EL (cell line): Measurements from ENCODE around the gene CNKSR3.

ENCODE experiments used
- DNase-seq: peaks from one replicate; pipeline ENCODE4 v3.0.0-alpha.2; 2016

Gene CNKSR3

DNA sequence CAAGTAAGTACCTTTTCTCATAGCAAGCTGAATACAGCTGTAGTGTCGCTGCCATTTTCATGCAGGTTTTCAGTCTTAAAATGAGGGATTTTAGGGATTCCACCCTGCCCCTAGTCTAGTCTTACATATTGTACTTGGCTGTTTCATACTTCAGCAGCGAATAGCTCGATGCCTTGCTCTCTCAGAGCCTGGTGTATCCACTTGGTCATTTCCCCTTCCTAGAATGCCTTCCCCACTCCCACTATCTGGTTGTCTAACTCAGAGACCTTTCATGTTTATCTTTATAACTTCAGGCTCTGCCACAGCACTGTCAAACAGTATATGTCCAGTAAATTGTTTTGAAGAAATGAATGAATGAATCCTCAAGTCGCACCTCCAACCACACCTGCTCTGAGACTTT lies 132.8 kb downstream of the CNKSR3 start:
- no peak for DNase-seq

DNA sequence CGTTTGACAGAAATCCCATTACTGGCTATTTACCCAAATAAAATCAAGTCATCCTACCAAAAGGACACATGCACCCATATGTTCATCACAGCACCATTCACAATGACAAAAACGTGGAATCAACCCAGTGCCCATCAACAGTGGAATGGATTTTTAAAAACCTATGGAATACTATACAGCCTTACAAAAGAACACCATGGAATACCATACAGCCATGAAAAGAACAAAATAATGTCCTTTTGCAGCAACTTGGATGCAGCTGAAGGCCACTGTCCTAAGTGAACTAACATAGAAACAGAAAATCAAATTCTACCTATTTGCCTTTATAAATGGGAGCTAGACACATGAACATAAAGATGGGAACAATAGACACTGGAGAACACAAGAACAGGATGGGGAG lies 136.5 kb downstream of the CNKSR3 start:
- no peak for DNase-seq

DNA sequence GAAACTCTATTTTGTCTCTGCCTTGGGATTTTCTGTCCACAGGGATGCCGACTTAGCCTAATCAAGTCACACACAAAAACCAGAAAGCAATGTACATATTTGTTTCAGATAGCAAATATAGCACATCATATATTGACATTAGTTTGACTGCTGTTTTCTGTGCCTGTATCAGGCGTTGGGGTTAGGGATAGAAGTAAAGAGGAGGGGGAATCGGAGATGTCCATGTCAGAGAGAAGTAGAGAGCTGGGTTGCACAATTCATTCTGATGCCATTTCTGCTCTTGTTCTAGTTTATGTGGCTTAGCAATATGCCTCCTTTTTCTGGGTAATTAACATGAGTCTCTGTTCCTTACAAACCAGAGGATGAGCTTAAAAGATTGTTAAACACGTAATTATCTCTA lies 139.2 kb downstream of the CNKSR3 start:
- DNase-seq: no peak

DNA sequence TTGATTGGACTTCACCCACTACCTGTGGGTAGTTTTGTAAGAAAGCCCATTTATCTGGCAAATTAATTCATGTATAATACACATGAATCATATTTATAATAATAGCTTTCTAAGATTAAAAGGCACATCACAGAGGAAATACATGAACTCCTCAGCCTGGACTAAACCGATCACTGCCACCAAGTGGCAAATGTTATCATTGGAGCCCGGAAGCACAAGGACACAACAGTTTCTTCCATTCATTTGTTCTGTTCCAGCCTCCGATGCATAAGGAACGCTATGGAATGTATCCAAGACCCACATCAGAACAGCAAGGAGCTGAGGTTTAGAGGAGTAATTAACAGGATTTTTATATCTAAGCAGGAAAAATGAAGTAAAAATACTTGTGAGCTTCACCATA lies 139.9 kb downstream of the CNKSR3 start:
- DNase-seq: peak; percentile 55

DNA sequence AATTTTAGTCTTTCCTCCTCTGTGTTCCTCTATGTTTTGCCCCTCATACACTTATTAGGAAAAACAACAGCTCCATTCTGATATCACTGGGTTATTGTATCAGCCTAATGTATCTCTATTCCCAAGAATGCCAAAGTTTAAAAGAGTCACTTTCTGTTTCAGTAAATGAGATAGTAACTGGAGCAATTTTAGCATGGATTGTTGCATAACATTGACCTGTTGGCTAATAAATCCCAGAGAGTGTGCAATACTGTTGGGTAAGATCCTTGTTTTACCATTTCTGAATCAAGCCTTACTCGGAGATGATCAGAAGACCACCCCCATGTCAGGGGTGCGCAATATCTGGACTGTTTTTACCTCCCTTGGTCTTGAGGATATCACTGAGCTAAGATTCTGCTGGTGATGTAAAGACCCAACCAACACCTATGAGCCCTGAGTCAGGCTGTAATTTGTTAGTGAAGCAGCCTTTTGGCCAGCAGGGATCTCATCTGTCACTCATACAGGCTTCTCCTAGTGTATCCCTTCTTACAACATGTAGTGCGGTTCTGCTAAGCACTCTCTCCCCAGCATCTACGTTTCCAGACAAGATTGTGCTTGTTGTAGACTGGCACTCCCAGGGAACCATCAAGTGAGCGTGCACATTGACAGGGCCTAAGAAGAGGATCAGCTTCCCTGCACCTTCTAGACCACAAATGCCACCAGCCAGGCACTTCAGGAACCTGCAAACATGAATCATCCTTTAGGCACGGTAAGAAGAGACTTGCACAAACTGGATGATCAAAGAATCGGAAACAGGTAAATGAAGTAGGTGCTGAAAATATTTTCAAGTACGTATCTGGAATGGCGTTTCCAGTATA lies 142.4 kb downstream of the CNKSR3 start:
- no peak for DNase-seq

DNA sequence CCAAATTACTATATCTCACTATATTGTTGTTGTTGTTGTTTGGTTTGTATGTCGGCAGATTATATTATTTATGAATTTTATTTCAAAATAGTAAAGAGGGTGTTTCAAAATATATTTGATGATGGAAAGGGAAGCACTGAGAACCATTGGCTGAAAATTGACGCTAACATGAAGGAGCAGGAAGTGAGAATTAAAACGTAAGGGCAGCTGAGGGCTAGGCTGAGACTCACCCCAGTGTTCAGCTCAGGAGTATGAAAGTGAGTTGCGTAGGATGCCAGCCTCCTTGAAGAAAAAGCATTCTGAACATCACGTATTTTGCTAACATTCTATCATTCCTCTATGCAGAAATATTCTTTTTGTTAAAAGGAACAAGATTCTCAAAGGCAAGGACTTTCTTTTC lies 143.1 kb downstream of the CNKSR3 start:
- DNase-seq: no peak

DNA sequence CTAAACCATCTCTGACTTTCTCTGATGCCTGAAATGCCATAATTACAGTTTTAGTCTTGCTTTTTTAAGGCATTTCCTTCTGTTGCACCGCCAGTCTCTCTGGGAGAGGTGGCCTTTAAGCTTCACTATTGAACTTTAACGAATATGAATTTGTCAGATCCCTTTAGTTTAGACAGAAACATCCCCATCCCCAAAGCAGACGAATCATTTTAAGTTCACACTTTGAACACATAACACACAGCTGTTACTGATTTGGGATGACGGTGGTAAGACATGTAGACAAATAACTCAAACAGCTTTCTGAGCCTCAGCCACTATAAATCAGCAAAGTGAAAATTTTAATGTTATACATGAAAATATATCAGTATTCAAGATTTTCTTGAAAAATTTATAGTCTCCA lies 146.7 kb downstream of the CNKSR3 start:
- DNase-seq: no peak

DNA sequence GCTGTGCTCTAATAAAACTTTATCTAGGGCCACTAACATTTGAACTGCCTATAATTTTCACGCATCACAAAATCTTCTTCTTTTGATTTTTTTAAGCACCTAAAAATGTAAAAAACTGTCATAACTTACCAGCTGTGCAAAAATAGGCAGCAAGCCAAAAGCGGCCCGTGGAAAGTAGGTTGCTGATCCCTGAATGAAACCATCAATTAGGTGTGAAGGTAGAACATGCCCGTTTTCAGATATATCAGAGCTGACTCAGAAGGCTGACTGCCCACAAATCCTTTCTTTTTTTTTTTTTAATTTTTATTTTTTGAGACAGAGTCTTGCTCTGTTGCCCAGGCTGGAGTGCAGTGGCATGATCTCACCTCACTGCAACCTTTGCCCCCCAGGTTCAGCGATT lies 149.0 kb downstream of the CNKSR3 start:
- no peak for DNase-seq

DNA sequence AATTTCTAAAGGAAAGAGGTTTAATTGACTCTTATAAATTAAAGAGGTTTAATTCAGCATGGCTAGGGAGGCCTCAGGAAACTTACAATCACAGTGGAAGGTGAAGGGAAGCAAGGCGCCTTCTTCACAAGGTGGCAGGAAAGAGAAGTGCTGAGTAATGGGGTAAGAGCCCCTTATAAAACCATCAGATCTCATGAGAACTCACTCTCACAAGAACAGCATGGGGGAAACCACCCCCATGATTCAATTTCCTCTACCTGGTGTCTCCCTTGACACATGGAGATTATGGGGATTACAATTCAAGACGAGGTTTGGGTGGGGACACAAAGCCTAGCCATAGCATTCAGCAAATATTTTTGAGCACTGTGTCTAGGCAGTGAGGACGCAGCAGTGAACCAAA lies 150.0 kb downstream of the CNKSR3 start:
- DNase-seq: no peak

DNA sequence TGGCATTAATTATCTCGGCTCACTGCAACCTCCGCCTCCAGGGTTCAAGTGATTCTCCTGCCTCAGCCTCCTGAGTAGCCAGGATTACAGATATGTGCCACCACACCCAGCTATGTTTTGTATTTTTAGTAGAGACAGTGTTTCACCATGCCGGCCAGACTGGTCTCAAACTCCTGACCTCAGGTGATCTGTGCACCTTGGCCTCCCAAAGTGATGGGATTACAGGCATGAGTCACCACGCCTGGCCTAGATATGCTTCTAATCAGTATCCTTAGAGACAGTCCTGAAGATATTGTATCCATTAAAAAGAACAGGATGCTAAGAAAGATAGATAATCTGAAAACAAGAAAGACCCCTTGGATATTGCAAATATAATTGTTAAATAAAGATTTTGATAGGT lies 150.8 kb downstream of the CNKSR3 start:
- no peak for DNase-seq

DNA sequence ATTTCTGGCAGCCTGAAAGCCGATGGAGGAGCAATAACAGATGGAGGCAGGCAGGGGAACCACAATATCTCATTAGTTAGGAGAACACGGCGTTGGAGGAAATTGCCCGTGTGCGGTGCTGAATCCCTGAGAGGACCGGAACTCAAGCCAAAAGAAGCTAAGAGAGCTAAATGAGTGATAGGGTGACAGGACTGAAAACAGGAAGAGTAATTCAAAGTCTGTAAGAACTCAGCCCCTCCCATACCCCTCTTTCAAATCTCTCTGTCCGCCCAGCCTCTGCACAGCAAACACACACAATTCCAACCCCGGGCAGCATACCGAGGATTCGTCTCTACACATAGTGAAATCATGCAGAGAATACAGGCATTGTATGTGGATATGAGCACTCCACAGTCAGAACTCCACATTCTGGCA lies 151.3 kb downstream of the CNKSR3 start:
- DNase-seq: no peak

DNA sequence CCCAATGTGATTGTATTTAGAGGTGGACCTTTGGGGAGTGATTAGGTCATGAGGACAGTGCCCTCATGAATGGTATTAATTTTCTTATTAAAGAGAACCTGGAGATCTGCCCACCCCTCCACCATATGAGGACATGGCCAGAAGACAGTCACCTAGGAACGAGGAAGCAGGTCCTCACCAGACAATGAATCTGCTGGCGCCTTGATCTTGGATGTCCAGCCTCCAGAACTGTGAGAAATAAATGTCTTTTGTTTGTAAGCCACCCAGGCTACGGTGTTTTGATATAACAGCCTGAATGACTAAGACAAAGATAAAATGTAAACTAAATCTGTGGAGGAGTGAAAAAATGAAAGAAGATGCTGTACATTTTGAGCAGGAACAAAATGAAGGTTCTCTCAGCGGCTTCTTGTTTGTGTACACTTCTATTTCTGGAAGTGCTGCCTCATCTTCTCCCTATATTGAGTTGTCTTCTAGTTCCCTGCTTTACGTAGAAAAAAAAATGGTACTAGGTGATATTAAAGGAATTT lies 152.4 kb downstream of the CNKSR3 start:
- DNase-seq: no peak

DNA sequence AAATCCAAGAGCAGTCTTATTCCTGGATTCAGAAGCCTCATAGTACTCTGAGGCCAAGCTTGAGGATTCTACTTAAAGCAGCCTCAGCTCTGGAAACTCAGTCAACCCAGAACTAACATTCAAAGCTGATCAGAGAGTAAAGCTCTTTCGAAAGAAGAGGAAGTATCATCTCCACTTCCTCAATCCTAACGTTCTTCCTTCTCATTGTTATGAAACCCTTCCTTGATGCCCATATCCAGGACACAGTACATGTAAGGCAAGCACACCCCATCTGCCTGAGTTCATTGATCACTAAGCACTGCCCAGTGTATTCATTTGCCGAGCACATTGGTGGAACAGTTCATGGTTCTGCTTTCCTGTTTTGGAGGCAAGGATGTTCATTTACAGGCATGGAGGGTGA lies 153.8 kb downstream of the CNKSR3 start, which contains the start of gene IPCEF1:
Gene IPCEF1, minus strand, starts transcription at position 114 of the 400 bp plus-strand sequence. CDS start 90,856 bp downstream, outside the sequence.
- DNase-seq: no peak

DNA sequence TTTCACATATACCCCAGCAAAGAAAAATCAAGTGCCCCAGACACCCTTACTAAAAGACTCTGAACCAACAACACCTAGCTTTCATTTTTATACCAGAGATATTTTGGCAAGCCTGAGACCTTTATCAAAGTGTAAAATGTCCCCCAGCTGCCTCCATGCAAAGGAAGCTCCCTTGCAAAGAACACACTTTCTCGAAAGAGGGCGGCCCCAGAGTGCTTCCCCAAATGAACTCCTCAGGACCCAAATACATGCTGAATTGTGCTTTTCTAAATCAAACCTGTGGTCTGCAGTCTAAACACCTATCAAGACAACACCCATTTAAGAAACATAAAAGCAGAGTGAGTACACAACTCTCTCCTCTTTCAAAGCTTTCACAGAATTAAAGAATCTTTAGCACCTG lies 154.4 kb downstream of the CNKSR3 start:
- no peak for DNase-seq

DNA sequence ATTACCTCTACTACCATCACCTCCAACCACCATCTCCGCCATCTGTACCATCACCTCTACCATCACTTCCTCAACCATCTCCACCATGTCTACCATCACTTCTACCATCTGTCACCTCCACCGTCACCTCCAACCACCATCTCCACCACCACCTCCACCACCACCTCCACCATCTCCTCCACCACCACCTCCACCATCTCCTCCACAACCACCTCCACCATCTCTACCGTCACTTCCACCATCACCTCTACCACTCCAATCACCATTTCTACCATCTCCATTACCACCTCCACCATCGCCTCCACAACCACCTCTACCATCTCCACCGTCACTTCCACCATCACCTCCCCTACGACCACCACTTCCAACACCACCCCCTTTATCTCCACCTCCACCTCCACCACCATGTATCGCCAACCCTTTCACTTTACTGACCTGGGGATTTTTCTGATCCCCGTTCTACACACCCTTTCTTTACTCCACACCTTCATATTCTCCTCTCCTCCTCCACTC lies 156.2 kb downstream of the CNKSR3 start:
- no peak for DNase-seq

DNA sequence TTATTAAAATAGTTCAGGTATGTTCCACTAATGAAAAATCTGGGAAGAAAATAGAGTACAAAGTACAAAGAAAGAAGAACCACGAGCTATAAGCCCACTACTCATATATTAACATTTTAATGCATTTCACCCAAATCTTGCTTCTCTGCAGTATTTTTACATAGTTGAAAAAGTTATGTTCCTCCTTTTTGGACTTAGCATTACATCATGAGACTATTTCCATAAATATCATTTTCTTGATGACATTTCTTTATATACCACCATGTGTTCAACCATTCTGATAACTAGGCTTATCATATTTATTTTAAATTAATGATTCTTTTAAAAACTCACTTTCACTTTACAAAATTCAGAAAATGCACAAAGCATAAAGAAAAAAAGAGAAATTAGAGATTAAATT lies 156.9 kb downstream of the CNKSR3 start:
- no peak for DNase-seq

DNA sequence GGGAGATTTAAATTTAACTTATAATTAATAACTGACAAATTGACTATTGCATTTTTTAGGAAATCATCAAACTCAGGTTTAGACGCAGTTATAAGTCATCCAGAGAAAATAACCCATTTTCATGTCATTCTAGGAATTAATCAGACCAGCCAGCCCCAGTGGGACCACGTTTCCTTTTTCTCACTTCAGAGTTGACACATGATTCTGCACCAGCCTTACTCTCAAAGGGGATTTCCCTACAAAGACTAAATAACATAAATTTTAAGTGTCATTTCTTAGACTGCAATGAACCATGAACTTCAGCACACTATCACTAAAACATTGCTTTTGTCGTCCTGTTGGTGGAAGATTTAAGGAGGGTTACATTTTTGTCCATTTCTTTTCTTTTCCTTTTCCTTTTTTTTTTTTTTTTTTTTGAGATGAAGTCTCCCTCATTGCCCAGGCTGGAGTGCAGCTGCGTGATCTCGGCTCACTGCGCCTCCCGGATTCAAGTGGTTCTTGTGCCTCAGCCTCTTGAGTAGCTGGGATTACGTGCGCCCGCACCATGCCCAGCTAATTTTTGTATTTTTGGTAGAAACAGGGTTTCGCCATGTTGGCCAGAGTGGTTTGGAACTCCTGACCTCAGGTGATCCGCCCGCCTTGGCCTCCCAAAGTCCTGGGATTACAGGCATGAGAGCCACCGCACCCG lies 157.4 kb downstream of the CNKSR3 start:
- DNase-seq: no peak

DNA sequence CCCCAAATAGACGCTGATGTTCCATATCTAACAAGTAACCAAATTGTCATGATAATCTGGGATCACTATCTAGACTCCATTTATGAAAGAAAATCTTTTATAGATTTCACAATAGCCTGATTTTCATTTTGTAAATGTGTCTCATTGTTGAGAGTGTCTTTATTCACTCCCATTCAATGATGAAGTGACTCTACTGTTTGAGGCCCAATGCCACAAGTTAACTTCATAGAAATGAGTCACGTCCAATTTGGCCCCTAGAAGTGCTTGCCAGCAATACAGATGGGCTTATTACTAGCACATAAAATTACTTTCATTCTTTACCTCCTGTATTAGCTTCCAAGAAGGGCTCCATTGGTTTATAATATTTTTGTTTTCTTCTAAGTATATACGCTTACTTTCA lies 160.2 kb downstream of the CNKSR3 start:
- DNase-seq: peak; percentile 22

DNA sequence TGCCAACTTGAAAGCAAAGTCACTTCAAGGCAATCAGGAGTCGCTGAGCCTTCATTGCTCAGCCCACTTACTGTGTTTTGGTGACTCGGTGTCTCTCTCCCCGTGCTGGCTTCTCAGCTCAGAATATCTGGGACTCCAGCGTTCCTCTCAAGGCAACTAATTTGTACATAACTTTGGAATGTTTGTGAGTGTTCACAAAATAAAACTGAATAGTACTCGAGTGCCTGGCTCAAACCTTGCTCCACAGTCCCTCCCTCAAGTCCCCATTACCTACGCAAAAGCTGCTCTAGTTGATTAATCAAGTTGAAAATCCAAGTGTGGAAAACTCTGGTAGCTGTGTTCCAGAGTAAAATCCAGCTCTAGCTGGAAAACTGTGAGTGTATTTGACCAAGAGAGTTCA lies 162.5 kb downstream of the CNKSR3 start:
- peak; percentile 12 for DNase-seq

DNA sequence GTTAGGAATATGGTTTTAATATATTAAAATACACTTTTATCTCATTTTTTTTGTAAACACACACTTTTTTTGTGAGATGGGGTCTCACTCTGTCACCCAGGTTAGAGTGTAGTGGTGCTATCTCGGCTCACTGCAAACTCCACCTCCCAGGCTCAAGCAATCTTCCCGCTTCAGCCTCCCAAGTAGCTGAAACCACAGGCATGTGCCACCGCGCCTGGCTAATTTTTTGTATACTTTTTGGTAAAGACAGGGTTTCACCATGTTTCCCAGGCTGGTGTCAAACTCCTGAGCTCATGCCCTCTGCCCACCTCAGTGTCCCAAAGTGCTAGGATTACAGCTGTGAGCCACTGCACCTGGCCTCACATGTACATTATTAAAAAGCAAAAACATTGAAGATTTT lies 164.7 kb downstream of the CNKSR3 start:
- DNase-seq: no peak

DNA sequence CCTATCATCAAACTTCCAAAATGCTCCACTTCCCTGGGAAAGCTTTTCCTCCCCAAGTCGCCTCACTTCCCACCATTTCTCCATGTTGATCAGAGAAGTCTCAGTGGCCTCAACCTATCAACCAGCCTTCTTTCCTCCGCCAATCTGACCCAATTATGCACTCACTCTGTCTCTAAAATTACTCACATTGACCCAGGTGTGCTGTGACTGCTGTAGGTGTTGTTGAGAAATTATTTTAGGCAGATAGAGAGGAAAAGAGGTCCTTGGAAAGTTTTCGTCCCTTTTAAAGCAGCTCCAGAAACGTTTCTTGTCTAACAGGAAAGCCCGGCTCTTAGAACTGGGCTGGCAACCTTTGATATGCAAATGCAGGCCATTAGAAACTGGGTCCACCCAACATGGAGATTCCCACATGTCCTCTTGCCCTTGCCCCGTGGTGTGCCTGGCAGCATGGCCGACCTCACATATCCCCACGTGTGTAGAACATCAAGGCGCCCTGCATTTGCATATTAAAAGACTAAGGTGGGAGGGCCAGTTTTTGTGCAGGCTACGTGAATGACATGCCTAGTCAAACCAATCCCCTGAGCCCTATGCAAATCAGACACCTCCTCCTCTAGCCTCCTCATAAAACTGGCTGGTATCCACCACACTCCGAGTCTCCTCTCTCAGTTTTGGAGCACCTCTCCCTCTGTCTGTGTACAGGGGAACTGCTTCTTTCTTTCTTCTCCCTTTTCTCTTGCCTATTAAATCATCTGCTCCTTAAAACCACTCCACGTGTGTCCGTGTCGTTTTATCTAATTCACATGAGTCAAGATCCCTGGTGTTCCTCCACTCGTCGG lies 166.8 kb downstream of the CNKSR3 start:
- DNase-seq: peak; percentile 42

DNA sequence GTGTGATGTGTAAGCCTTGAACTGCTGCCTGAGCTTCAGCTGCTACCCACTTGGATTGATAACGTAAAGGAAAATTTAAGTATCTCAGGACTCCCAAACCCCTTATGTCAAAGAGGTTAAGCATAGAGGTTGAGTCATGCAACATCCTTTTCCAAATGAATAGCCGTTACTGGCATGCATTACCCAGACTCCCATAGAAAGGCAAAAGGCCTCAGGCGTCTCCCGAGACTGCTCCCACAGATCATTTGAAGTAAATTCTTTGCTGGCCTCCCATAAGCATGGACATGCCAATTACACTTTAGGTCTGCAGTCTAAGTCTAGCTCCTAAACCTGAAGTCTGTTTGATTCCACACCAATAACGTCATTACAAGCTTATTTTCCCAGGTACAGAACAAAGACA lies 168.6 kb downstream of the CNKSR3 start:
- peak; percentile 78 for DNase-seq

DNA sequence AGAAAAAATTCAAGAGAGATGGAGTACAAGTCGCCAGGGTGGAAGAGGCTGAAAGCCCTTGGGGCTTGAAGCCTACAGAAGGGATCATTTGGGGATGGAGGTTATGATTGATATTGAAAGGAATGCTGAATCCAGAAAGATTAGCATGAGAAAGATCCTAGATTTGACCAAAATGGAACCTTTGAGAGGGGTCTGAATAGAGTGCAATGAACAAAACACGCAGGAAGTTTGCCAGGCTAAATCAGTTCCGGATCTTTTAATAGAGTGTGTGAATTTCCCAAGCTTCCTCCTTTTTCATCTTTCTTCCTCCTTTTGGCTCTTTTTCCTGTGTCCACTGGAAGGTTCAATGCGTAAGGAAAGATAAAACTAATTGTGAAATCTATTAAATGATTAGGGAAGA lies 169.1 kb downstream of the CNKSR3 start:
- peak; percentile 41 for DNase-seq
